Ovary (tissue), 9 donors: ENCODE data around the gene STK32C. TPM values are rescaled to one million over a fixed set of nuclear protein-coding genes. Genes with fewer than 3 reads are reported as not detected.

Experiments
- DNase-seq, 5 donors: peaks; one replicate each; pipeline ENCODE4 v3.0.0-alpha.2; 2019 to 2020
- H3K27ac ChIP-seq, 2 donors: fragments of 200-600 bp; one replicate each; pipeline versions ENCODE4 v1.5.1 to v1.8.0; 2019 to 2022
- H3K27me3 ChIP-seq: fragments of 200-600 bp; one replicate; pipeline ENCODE4 v1.8.0; 2022
- H3K36me3 ChIP-seq: fragments of 200-600 bp; sonication (generic); one replicate; pipeline ENCODE4 v1.5.1; 2019
- H3K4me1 ChIP-seq: one replicate; pipeline ENCODE4 v1.8.1; 2013; ENCODE audit warnings: mild to moderate bottlenecking, moderate library complexity; ENCODE audit not compliant: insufficient read depth
- H3K4me3 ChIP-seq: fragments of 200-600 bp; sonication (generic); one replicate; pipeline ENCODE4 v1.5.1; 2017
- H3K9me3 ChIP-seq, 2 donors: fragments of 200-600 bp in 1 of 2; sonication (generic) in 1 of 2; one replicate each; pipeline versions ENCODE4 v1.5.1 to v1.8.1; 2013 to 2019; ENCODE audit warnings: mild to moderate bottlenecking in 1 of 2, moderate library complexity in 1 of 2
- EP300 ChIP-seq: sonication (generic); formaldehyde crosslinking; IDR thresholded peaks from one replicate; pipeline ENCODE4 v1.6.1; 2017; ENCODE audit warnings: antibody characterized with exemption
- POLR2A ChIP-seq: fragments of 450-650 bp; IDR thresholded peaks from one replicate; pipeline ENCODE4 v1.6.1; 2017; ENCODE audit warnings: antibody characterized with exemption, mild to moderate bottlenecking, moderate library complexity
- WGBS, 3 donors: extraction: QIAGEN DNeasy Blood & Tissue Kit in 1 of 3; methylation state at CpG; one replicate each; pipeline versions ENCODE4 v1.1.5 to v1.1.7; 2013 to 2017; 5-methylcytosine and 5-hydroxymethylcytosine counted together
- intact Hi-C, 4 donors: fragments of 100-400 bp; cut with DNase I; formaldehyde crosslinking; loops; one replicate each; pipeline versions ENCODE4 v1.11.0 to v1.15.1; 2022 to 2023
- polyA plus RNA-seq, 2 donors: library from polyadenylated mRNA; stranded (reverse); fragments of 200-250 nt in 1 of 2; fragments of 350-450 nt in 1 of 2; fragmentation: Illumina TruSeq in 1 of 2; extraction: RNeasy Lipid Tissue Mini Kit (QIAGEN cat#74804) in 1 of 2; gene quantifications; one replicate each; pipeline ENCODE4 v1.2.3, GENCODE V29; 2013 to 2014
- total RNA-seq, 7 donors: library from RNA; depleted of rRNA in 2 of 7; stranded (reverse); fragments of >200 nt in 2 of 7; fragmentation: NEBNext Ultra II Directional in 3 of 7; extraction: Animal tissue kit (Norgen Biotek cat#: 25700) in 3 of 7; gene quantifications; one replicate each; pipeline versions ENCODE4 v1.1.0 to v1.2.4, GENCODE V29; 2016 to 2023
- TF ChIP-seq, protein P1 (sequence below), 3 donors: fragments of 450-650 bp in 2 of 3; fragments of 200-600 bp in 1 of 3; IDR thresholded peaks; one replicate each; pipeline versions ENCODE4 v1.5.1 to v1.8.0; 2016 to 2022; ENCODE audit warnings: antibody characterized with exemption in 3 of 3, mild to moderate bottlenecking in 1 of 3
- donor health status: DM: no; HTN: no; CAD: no; lungs with moderate emphysema.
- donor health status: DM: no; HTN: no; CAD: no.
- donor health status: Bipolar disorder and iron deficiency.
- donor health status: DM: yes; HTN: yes; CAD: no.
- donor health status: DM: no; HTN: no; CAD: no.
- donor health status: DM: yes; HTN: yes; CAD: no.

Gene STK32C
- total and polyA plus RNA-seq, 9 donors = 2.6 to 13.8 (median 8.8) TPM

DNA sequence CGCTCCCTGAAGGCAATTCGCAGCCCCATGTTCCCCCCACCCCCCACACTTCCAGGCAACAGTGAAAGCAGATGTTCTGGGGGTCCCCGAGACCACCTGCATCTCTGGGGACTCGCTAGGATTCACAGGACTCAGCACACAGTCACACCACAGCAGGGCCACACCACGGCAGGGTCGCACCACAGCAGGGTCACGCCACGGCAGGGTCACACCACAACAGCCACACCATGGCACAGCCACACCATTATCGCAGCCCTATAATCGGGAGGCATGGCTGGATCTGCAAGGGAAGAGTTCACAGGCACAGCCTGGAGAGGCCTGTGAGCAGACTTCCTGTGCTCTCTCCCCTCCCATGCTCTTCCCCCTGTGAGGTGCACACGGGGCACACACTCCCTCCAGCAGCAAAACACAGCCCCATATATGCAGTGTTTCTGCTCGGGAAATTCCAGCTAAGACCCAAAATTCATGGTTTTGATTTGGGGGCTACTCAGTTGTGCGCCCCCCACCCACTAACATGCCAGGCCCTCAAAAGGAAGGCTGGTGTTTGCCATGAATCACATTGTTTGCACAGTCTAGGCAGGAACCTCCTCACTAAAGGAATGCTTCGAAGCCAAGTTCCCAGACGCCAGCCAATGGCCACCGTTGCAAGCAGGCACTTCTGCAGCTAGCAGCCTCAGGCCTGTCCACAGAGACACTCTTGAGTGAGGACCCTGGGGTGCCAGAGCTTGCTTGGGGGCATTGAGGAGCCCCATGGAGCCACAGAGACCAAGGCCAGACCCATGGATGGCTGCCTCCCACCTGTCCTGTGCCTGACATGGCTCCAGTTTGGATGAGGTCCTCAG, 128.0 kb downstream of the STK32C start:
- WGBS, 3 donors = 81 to 87% (median 86%) methylated on average over 16 of the region's 16 CpGs
- no peaks in the 10 kb centered on the region for H3K27me3 ChIP-seq
- H3K9me3 ChIP-seq = no peaks in the 10 kb centered on the region
- intact Hi-C loops = no loop called here
- no peak for TF ChIP-seq POLR2A
- TF ChIP-seq EP300 = no peak
- TF ChIP-seq, protein P1, sequence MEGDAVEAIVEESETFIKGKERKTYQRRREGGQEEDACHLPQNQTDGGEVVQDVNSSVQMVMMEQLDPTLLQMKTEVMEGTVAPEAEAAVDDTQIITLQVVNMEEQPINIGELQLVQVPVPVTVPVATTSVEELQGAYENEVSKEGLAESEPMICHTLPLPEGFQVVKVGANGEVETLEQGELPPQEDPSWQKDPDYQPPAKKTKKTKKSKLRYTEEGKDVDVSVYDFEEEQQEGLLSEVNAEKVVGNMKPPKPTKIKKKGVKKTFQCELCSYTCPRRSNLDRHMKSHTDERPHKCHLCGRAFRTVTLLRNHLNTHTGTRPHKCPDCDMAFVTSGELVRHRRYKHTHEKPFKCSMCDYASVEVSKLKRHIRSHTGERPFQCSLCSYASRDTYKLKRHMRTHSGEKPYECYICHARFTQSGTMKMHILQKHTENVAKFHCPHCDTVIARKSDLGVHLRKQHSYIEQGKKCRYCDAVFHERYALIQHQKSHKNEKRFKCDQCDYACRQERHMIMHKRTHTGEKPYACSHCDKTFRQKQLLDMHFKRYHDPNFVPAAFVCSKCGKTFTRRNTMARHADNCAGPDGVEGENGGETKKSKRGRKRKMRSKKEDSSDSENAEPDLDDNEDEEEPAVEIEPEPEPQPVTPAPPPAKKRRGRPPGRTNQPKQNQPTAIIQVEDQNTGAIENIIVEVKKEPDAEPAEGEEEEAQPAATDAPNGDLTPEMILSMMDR (IDR thresholded peaks at IDR 0.05) = no peak
- no peak overlapping the region for H3K27ac ChIP-seq
- H3K4me1 ChIP-seq = no peaks in the 10 kb centered on the region
- H3K4me3 ChIP-seq = no peak overlapping the region
- DNase-seq = peak in 1 of 5 donors; percentile 19
- H3K36me3 ChIP-seq = no peaks in the 10 kb centered on the region

DNA sequence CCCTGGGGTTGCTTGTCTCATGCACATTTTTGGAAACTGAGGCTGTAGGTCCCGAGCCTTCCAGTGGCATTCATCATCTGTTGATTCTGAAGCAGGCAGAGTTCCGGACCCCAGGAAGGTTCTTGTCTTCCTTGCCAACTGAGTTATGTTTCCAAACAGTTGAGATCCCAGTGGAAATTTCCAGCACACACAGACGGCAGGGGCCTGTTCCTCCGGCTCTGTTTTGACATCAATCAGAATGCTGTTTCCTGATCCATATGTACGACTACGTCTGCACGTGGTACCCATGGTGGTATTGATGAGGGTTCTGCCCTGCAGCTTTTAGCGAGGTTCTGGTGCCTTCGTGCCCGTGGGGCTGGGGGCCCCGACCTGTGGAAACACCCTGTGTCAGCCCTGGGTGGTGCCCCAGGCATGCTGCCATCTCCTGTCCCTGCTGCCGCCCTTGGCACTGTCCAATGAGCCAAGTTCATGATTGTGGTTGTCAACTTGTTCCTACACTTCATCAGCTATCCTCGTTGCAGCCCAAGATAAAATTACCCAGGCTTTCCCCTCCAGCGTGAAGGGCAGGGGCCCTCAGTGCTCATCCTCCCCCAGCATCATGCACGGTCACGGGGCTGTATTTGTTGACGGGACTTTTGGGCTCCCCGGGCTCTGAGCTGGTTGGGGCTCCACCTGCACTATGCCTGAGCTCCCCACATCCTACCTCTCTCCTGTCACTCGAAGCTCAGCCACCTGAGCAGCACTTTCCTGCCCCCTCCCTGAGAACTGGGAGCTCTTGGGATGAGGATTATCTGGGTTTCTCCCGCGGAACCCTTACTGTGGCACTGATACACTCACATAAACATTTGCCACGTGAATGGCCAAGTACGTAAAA, 128.8 kb downstream of the STK32C start:
- Histone ChIP-seq H3K36me3 (no peaks in the 10 kb centered on the region), H3K9me3 (no peaks in the 10 kb centered on the region), H3K4me3 (no peak overlapping the region), H3K27me3 (no peaks in the 10 kb centered on the region), H3K27ac (no peak overlapping the region), H3K4me1 (no peaks in the 10 kb centered on the region)
- TF ChIP-seq, protein P1 (IDR thresholded peaks at IDR 0.05) = no peak
- TF ChIP-seq POLR2A (no peak), EP300 (no peak)
- peak in 1 of 5 donors; percentile 12 for DNase-seq
- intact Hi-C loops = no loop called here
- 85 to 87% (median 85%) methylated on average over 23 of the region's 23 CpGs for WGBS, 3 donors

DNA sequence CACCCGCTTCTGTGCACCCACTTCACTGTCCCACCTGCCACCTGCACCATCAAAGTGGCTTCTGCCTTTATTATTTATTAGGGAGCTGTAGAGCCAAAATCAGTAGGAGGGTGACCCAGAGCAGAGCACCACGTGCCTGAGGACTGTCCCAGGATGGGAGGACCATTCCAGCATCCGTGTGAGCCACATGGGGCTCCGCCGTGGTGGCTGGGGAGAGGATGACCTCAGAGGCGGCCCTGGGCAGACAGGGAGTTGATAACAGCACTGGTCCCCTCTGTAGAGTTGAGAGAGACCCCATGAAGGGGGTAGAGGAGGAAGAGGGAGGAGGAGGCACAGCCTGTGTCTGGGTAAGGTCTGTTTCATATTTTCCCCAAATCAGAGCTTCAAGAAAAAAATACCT, 129.7 kb downstream of the STK32C start:
- TF ChIP-seq, protein P1 (IDR thresholded peaks at IDR 0.05) = no peak
- no peak for TF ChIP-seq EP300
- no peak for TF ChIP-seq POLR2A
- 70 to 77% (median 74%) methylated on average over 6 of the region's 6 CpGs for WGBS, 3 donors
- H3K27me3 ChIP-seq = no peaks in the 10 kb centered on the region

DNA sequence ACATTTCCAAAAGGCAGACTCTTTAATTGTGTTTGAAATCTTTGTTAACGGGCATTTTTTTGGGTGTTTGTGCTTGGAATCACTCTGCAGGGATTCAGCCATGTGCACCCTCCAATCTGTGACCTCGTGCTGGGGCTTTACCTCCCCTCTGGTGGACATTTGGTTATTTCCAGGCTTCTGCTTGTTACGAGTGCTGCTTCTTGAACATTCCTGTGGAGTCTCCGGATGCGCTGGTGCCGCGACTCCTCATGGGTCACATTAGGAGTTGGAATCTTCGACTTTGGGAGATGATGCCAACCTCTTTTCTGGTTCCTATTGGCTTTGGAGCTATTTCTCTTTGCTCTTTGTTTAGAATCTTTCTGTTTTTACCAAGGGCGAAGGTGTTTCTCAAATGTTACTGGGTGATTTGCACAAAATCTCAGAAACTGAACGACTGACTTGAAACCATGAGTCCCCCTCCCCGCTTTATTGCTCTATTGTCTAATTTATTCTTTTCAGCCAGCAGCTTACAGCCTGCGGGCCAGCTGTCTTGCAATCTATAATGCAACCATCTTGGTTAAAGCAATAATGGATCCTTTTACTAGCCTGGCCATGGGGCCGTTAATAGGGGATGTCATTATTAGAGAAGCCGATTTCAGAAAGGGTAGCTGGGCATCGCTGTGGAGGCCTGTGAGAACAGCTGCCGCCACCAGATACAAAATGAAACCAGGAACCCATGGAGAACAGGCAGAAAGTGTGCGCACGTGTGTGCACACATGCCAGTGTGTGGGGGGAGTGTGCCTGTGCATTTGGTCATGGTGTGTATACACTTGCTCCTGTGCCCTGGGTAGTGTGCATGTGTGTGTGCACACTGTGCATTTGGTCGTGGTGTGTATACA, 130.9 kb downstream of the STK32C start:
- TF ChIP-seq, protein P1 (IDR thresholded peaks at IDR 0.05) = no peak
- TF ChIP-seq EP300 (no peak), POLR2A (no peak)
- DNase-seq = peak in 1 of 5 donors; percentile 1
- no peaks in the 10 kb centered on the region for H3K4me1 ChIP-seq
- H3K27me3 ChIP-seq = no peaks in the 10 kb centered on the region
- intact Hi-C loops = no loop called here
- H3K9me3 ChIP-seq = no peaks in the 10 kb centered on the region
- no peak overlapping the region for H3K27ac ChIP-seq
- H3K4me3 ChIP-seq = no peak overlapping the region
- H3K36me3 ChIP-seq = no peaks in the 10 kb centered on the region
- WGBS, 3 donors = 72 to 76% (median 74%) methylated on average over 19 of the region's 19 CpGs

More for the DNA sequence above, 129.7 kb downstream of the STK32C start:
- Histone ChIP-seq H3K27ac (no peak overlapping the region), H3K4me3 (no peak overlapping the region), H3K9me3 (no peaks in the 10 kb centered on the region), H3K36me3 (no peaks in the 10 kb centered on the region), H3K4me1 (no peaks in the 10 kb centered on the region)
- peak in 1 of 5 donors; percentile 12 for DNase-seq
- intact Hi-C loops = no loop called here
